GM23338 (cell line): ENCODE measurements around the gene CBX6. TPM values are rescaled to one million over a fixed set of nuclear protein-coding genes. Genes with fewer than 3 reads are reported as not detected.

ENCODE experiments used
- ATAC-seq: fragments of 200-7000 bp; cut with Tn5 transposase; 3 replicates; pipeline ENCODE4 v1.9.1; 2020
- DNase-seq: peaks from one replicate; pipeline ENCODE4 v3.0.0-alpha.2; 2015; ENCODE audit warnings: low spot score
- H2AFZ ChIP-seq: fragments of 200-600 bp; sonication (generic); 2 replicates; pipeline ENCODE4 v1.8.0; 2016; ENCODE audit warnings: antibody characterized with exemption, mild to moderate bottlenecking, moderate library complexity
- H3F3A ChIP-seq: fragments of 200-600 bp; sonication (generic); replicated peaks from 2 replicates; pipeline ENCODE4 v1.8.0; 2017; ENCODE audit warnings: antibody characterized with exemption, mixed run types, low read depth
- H3K27ac ChIP-seq: fragments of 200-600 bp; sonication (generic); 2 replicates; pipeline ENCODE4 v1.6.1; 2016; ENCODE audit warnings: low read depth
- H3K27me3 ChIP-seq: fragments of 200-600 bp; sonication (generic); 2 replicates; pipeline ENCODE4 v1.8.0; 2016; ENCODE audit warnings: mild to moderate bottlenecking, mixed run types, moderate library complexity; ENCODE audit not compliant: insufficient read depth
- H3K36me3 ChIP-seq: fragments of 200-600 bp; sonication (generic); 2 replicates; pipeline ENCODE4 v1.8.0; 2016; ENCODE audit warnings: mild to moderate bottlenecking; ENCODE audit not compliant: insufficient read depth
- H3K4me1 ChIP-seq: fragments of 200-600 bp; sonication (generic); 2 replicates; pipeline ENCODE4 v1.8.0; 2016; ENCODE audit warnings: mild to moderate bottlenecking, moderate library complexity; ENCODE audit not compliant: insufficient read depth
- H3K4me2 ChIP-seq: fragments of 200-600 bp; sonication (generic); 2 replicates; pipeline ENCODE4 v1.7.1; 2017; ENCODE audit warnings: mixed run types
- H3K4me3 ChIP-seq: fragments of 200-600 bp; sonication (generic); 2 replicates; pipeline ENCODE4 v1.6.1; 2016; ENCODE audit warnings: mixed run types
- H3K79me2 ChIP-seq: fragments of 200-600 bp; sonication (generic); replicated peaks from 2 replicates; pipeline ENCODE4 v1.8.0; 2017; ENCODE audit warnings: mild to moderate bottlenecking; ENCODE audit not compliant: insufficient read depth
- H3K9me2 ChIP-seq: fragments of 200-600 bp; sonication (generic); 2 replicates; pipeline ENCODE4 v1.8.0; 2017; ENCODE audit not compliant: insufficient read depth
- H4K20me1 ChIP-seq: fragments of 200-600 bp; sonication (generic); replicated peaks from 2 replicates; pipeline ENCODE4 v1.8.0; 2017; ENCODE audit warnings: mild to moderate bottlenecking; ENCODE audit not compliant: insufficient read depth
- H3K27ac Mint-ChIP-seq: 2 replicates; pipeline ENCODE4 v1.8.0; 2020; ENCODE audit warnings: inconsistent platforms, mild to moderate bottlenecking, moderate library complexity, mixed read lengths
- H3K27me3 Mint-ChIP-seq: 3 replicates; pipeline ENCODE4 v1.8.0; 2022; ENCODE audit warnings: low read depth, mild to moderate bottlenecking, moderate library complexity, mixed read lengths, inconsistent platforms; ENCODE audit not compliant: insufficient read depth, poor library complexity
- H3K36me3 Mint-ChIP-seq: 3 replicates; pipeline ENCODE4 v1.8.0; 2021; ENCODE audit warnings: low read depth, mild to moderate bottlenecking, inconsistent platforms, moderate library complexity, mixed read lengths
- H3K4me1 Mint-ChIP-seq: 3 replicates; pipeline ENCODE4 v1.8.0; 2020; ENCODE audit warnings: mild to moderate bottlenecking, inconsistent platforms, mixed read lengths
- H3K4me3 Mint-ChIP-seq: 3 replicates; pipeline ENCODE4 v1.8.0; 2021; ENCODE audit warnings: moderate library complexity, mild to moderate bottlenecking, inconsistent platforms, mixed read lengths
- H3K9me3 Mint-ChIP-seq: 3 replicates; pipeline ENCODE4 v1.8.0; 2020; ENCODE audit warnings: moderate library complexity, mild to moderate bottlenecking, inconsistent platforms, mixed read lengths
- CREB1 ChIP-seq: fragments of 250-450 bp; sonication (Bioruptor Pico); IDR thresholded peaks from 2 replicates; pipeline ENCODE4 v1.5.0; 2020; ENCODE audit warnings: low read depth, mild to moderate bottlenecking, moderate library complexity
- EZH2 ChIP-seq: fragments of 200-600 bp; sonication (generic); IDR thresholded peaks from one replicate; pipeline ENCODE4 v1.8.0; 2017; ENCODE audit warnings: antibody characterized with exemption, mild to moderate bottlenecking, low read depth; ENCODE audit not compliant: unreplicated experiment
- EZH2phosphoT487 ChIP-seq: fragments of 200-600 bp; sonication (generic); IDR thresholded peaks from one replicate; pipeline ENCODE4 v1.8.1; 2018; ENCODE audit warnings: antibody characterized with exemption; ENCODE audit not compliant: unreplicated experiment
- JUNB ChIP-seq: IDR thresholded peaks from one replicate; pipeline ENCODE4 v1.6.1; 2016; ENCODE audit warnings: antibody characterized with exemption; ENCODE audit not compliant: unreplicated experiment
- NANOG ChIP-seq: IDR thresholded peaks from 2 replicates; pipeline ENCODE4 v1.6.1; 2016; ENCODE audit warnings: antibody characterized with exemption, borderline replicate concordance
- POLR2AphosphoS5 ChIP-seq: IDR thresholded peaks from 2 replicates; pipeline ENCODE4 v1.6.1; 2016; ENCODE audit warnings: antibody characterized with exemption, low read depth
- STAT1 ChIP-seq: IDR thresholded peaks from one replicate; pipeline ENCODE4 v1.6.1; 2016; ENCODE audit warnings: antibody characterized with exemption; ENCODE audit not compliant: unreplicated experiment
- ZNF114 ChIP-seq: fragments of 250-450 bp; sonication (Bioruptor Pico); IDR thresholded peaks from 2 replicates; pipeline ENCODE4 v1.5.0; 2020; ENCODE audit warnings: mild to moderate bottlenecking, moderate library complexity
- ZNF331 ChIP-seq: fragments of 250-450 bp; sonication (Bioruptor Pico); IDR thresholded peaks from 2 replicates; pipeline ENCODE4 v1.5.0; 2020; ENCODE audit warnings: low read depth, mild to moderate bottlenecking, moderate library complexity
- polyA plus RNA-seq: library from polyadenylated mRNA; unstranded; fragments of >200 nt; fragmentation: Nextera tagmentation; extraction: Ambion mirVana; gene quantifications from 2 replicates; pipeline ENCODE4 v1.2.1, GENCODE V29; 2016
- total RNA-seq: library from RNA; depleted of rRNA; stranded (reverse); fragments of >200 nt; shearing (Covaris generic); gene quantifications from 2 replicates; pipeline ENCODE4 v1.2.3, GENCODE V29; 2014
- TF ChIP-seq, protein P1 (sequence below): IDR thresholded peaks from one replicate; pipeline ENCODE4 v1.6.1; 2018; ENCODE audit warnings: antibody characterized with exemption; ENCODE audit not compliant: unreplicated experiment
- TF ChIP-seq, protein P2 (sequence below): fragments of 250-450 bp; sonication (Bioruptor Pico); IDR thresholded peaks from 2 replicates; pipeline ENCODE4 v1.5.0; 2020; ENCODE audit warnings: mild to moderate bottlenecking, moderate library complexity
- TF ChIP-seq, protein P3 (sequence below), 2 experiments: fragments of 200-600 bp in 1 of 2; sonication (generic) in 1 of 2; conservative IDR thresholded peaks; 2 replicates each; pipeline versions ENCODE4 v1.5.1 to v1.6.1; 2016 to 2017; ENCODE audit warnings: antibody characterized with exemption in 2 of 2, low read depth in 2 of 2, mild to moderate bottlenecking in 2 of 2, moderate library complexity in 1 of 2

The CBX6 gene
- total and polyA plus RNA-seq, 2 experiments from 2014 or later, result 18.5 to 23.0 TPM

DNA sequence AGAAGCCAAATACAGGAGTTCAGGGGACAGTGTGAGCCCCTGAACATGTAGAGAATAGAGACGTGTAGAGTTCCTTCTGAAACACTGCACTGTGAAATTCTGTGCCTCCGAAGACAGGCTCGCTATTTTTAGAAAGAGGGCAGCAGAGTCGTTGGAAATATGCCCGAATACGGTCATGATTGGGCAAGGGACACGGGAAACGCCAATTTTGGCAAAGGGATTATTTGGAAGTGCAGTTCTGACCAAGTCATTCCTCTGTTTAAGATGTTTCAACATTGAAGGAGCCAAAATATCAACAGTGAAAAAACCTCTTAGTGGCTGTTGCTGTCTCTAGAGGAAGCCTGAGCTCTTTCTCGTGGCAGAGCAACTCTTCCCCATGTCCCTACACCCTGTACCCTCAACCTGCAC, 9.5 kb upstream of the CBX6 start:
- Histone ChIP-seq H3K79me2 (no peaks in the 10 kb centered on the region), H4K20me1 (no peaks in the 10 kb centered on the region), H3K36me3 (no peaks in the 10 kb centered on the region), H3K4me3 (no peak overlapping the region), H3F3A (no peaks in the 10 kb centered on the region), H3K9me2 (no peaks in the 10 kb centered on the region), H3K27me3 (no peaks in the 10 kb centered on the region), H3K27ac (no peak overlapping the region), H3K4me2 (no peak overlapping the region), H3K4me1 (peaks cover 5% of the 10 kb centered on the region; the same call in 1 of the 2 replicates), H2AFZ (no peak overlapping the region)
- H3K4me1 Mint-ChIP-seq, result peaks cover 11% of the 10 kb centered on the region
- H3K36me3 Mint-ChIP-seq, result no peaks in the 10 kb centered on the region
- TF ChIP-seq JUNB, result no peak
- no peak for TF ChIP-seq ZNF331
- TF ChIP-seq STAT1, result no peak
- TF ChIP-seq NANOG, result no peak
- no peak for TF ChIP-seq POLR2AphosphoS5
- TF ChIP-seq EZH2, result no peak
- TF ChIP-seq CREB1, result no peak
- no peak for TF ChIP-seq ZNF114
- TF ChIP-seq, protein P1, sequence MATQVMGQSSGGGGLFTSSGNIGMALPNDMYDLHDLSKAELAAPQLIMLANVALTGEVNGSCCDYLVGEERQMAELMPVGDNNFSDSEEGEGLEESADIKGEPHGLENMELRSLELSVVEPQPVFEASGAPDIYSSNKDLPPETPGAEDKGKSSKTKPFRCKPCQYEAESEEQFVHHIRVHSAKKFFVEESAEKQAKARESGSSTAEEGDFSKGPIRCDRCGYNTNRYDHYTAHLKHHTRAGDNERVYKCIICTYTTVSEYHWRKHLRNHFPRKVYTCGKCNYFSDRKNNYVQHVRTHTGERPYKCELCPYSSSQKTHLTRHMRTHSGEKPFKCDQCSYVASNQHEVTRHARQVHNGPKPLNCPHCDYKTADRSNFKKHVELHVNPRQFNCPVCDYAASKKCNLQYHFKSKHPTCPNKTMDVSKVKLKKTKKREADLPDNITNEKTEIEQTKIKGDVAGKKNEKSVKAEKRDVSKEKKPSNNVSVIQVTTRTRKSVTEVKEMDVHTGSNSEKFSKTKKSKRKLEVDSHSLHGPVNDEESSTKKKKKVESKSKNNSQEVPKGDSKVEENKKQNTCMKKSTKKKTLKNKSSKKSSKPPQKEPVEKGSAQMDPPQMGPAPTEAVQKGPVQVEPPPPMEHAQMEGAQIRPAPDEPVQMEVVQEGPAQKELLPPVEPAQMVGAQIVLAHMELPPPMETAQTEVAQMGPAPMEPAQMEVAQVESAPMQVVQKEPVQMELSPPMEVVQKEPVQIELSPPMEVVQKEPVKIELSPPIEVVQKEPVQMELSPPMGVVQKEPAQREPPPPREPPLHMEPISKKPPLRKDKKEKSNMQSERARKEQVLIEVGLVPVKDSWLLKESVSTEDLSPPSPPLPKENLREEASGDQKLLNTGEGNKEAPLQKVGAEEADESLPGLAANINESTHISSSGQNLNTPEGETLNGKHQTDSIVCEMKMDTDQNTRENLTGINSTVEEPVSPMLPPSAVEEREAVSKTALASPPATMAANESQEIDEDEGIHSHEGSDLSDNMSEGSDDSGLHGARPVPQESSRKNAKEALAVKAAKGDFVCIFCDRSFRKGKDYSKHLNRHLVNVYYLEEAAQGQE, result no peak
- TF ChIP-seq, protein P2, sequence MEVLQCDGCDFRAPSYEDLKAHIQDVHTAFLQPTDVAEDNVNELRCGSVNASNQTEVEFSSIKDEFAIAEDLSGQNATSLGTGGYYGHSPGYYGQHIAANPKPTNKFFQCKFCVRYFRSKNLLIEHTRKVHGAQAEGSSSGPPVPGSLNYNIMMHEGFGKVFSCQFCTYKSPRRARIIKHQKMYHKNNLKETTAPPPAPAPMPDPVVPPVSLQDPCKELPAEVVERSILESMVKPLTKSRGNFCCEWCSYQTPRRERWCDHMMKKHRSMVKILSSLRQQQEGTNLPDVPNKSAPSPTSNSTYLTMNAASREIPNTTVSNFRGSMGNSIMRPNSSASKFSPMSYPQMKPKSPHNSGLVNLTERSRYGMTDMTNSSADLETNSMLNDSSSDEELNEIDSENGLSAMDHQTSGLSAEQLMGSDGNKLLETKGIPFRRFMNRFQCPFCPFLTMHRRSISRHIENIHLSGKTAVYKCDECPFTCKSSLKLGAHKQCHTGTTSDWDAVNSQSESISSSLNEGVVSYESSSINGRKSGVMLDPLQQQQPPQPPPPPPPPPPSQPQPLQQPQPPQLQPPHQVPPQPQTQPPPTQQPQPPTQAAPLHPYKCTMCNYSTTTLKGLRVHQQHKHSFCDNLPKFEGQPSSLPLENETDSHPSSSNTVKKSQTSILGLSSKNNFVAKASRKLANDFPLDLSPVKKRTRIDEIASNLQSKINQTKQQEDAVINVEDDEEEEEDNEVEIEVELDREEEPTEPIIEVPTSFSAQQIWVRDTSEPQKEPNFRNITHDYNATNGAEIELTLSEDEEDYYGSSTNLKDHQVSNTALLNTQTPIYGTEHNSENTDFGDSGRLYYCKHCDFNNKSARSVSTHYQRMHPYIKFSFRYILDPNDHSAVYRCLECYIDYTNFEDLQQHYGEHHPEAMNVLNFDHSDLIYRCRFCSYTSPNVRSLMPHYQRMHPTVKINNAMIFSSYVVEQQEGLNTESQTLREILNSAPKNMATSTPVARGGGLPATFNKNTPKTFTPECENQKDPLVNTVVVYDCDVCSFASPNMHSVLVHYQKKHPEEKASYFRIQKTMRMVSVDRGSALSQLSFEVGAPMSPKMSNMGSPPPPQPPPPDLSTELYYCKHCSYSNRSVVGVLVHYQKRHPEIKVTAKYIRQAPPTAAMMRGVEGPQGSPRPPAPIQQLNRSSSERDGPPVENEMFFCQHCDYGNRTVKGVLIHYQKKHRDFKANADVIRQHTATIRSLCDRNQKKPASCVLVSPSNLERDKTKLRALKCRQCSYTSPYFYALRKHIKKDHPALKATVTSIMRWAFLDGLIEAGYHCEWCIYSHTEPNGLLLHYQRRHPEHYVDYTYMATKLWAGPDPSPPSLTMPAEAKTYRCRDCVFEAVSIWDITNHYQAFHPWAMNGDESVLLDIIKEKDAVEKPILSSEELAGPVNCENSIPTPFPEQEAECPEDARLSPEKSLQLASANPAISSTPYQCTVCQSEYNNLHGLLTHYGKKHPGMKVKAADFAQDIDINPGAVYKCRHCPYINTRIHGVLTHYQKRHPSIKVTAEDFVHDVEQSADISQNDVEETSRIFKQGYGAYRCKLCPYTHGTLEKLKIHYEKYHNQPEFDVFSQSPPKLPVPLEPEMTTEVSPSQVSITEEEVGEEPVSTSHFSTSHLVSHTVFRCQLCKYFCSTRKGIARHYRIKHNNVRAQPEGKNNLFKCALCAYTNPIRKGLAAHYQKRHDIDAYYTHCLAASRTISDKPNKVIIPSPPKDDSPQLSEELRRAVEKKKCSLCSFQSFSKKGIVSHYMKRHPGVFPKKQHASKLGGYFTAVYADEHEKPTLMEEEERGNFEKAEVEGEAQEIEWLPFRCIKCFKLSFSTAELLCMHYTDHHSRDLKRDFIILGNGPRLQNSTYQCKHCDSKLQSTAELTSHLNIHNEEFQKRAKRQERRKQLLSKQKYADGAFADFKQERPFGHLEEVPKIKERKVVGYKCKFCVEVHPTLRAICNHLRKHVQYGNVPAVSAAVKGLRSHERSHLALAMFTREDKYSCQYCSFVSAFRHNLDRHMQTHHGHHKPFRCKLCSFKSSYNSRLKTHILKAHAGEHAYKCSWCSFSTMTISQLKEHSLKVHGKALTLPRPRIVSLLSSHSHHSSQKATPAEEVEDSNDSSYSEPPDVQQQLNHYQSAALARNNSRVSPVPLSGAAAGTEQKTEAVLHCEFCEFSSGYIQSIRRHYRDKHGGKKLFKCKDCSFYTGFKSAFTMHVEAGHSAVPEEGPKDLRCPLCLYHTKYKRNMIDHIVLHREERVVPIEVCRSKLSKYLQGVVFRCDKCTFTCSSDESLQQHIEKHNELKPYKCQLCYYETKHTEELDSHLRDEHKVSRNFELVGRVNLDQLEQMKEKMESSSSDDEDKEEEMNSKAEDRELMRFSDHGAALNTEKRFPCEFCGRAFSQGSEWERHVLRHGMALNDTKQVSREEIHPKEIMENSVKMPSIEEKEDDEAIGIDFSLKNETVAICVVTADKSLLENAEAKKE (CRISPR knock-in tag), result no peak
- no peak for TF ChIP-seq EZH2phosphoT487
- TF ChIP-seq, protein P3, sequence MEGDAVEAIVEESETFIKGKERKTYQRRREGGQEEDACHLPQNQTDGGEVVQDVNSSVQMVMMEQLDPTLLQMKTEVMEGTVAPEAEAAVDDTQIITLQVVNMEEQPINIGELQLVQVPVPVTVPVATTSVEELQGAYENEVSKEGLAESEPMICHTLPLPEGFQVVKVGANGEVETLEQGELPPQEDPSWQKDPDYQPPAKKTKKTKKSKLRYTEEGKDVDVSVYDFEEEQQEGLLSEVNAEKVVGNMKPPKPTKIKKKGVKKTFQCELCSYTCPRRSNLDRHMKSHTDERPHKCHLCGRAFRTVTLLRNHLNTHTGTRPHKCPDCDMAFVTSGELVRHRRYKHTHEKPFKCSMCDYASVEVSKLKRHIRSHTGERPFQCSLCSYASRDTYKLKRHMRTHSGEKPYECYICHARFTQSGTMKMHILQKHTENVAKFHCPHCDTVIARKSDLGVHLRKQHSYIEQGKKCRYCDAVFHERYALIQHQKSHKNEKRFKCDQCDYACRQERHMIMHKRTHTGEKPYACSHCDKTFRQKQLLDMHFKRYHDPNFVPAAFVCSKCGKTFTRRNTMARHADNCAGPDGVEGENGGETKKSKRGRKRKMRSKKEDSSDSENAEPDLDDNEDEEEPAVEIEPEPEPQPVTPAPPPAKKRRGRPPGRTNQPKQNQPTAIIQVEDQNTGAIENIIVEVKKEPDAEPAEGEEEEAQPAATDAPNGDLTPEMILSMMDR (conservative IDR thresholded peaks at IDR 0.05; ENCODE audit: low read depth in 2 of 2), result no peak
- H3K27ac Mint-ChIP-seq, result no peak overlapping the region
- H3K4me3 Mint-ChIP-seq, result no peak overlapping the region
- H3K27me3 Mint-ChIP-seq, result peaks cover 11% of the 10 kb centered on the region
- ATAC-seq (no peak), DNase-seq (no peak)
- H3K9me3 Mint-ChIP-seq, result no peaks in the 10 kb centered on the region
